IMR-90 (cell line): Measurements from ENCODE around the gene ENPP3. TPM values are rescaled to one million over a fixed set of nuclear protein-coding genes. Genes with fewer than 3 reads are reported as not detected.
A peak's percentile ranks its signal among the peaks of the same experiment; 100 is the strongest.

Experiments used
- ATAC-seq: fragments of 200-7000 bp; cut with Tn5 transposase; 2 replicates; pipeline ENCODE4 v1.9.1; 2020; ENCODE audit warnings: low read depth, mild to moderate bottlenecking, moderate library complexity
- BruUV-seq: library from RNA; stranded (reverse); fragments of 400-500 nt; replicated peaks from 2 replicates; lab custom pipeline; 2021; lab: Mats Ljungman, UMichigan
- CTCF ChIA-PET: fragments of 300-600 bp; formaldehyde crosslinking; extraction: SDS; loops from one replicate; lab custom pipeline; 2021; ENCODE audit warnings: antibody characterized with exemption; lab: Yijun Ruan, JAX
- POLR2A ChIA-PET: fragments of 300-600 bp; sonication (Branson Sonifier 250); formaldehyde crosslinking; loops from one replicate; lab custom pipeline; 2022; ENCODE audit warnings: antibody characterized with exemption; ENCODE audit not compliant: unreplicated experiment; lab: Charles Lee
- DNase-seq: peaks from one replicate; pipeline ENCODE4 v3.0.0; 2013
- H2AFZ ChIP-seq: replicated peaks from 2 replicates; pipeline ENCODE3; 2013; ENCODE audit warnings: low read length, mild to moderate bottlenecking; ENCODE audit not compliant: poor library complexity
- H2AK5ac ChIP-seq: 2 replicates; pipeline ENCODE4 v1.6.1; 2013; ENCODE audit warnings: low read depth, low read length, inconsistent platforms
- H2AK9ac ChIP-seq: replicated peaks from 2 replicates; pipeline ENCODE3; 2013; ENCODE audit warnings: mild to moderate bottlenecking, low read depth, low read length, moderate library complexity; ENCODE audit not compliant: poor library complexity
- H2BK120ac ChIP-seq: 2 replicates; pipeline ENCODE4 v1.6.1; 2013; ENCODE audit warnings: low read depth, low read length, inconsistent platforms
- H2BK15ac ChIP-seq: 3 replicates; pipeline ENCODE4 v1.6.1; 2013; ENCODE audit warnings: low read depth, low read length, inconsistent platforms
- H2BK20ac ChIP-seq: 2 replicates; pipeline ENCODE4 v1.6.1; 2013; ENCODE audit warnings: low read depth, mild to moderate bottlenecking, inconsistent platforms, low read length, moderate library complexity
- H2BK5ac ChIP-seq: 2 replicates; pipeline ENCODE4 v1.6.1; 2013; ENCODE audit warnings: mild to moderate bottlenecking, low read depth, low read length, inconsistent platforms; ENCODE audit not compliant: poor library complexity, severe bottlenecking
- H3K14ac ChIP-seq: replicated peaks from 2 replicates; pipeline ENCODE4 v1.6.1; 2013; ENCODE audit warnings: low read depth, low read length, inconsistent platforms
- H3K18ac ChIP-seq: 2 replicates; pipeline ENCODE4 v1.6.1; 2013; ENCODE audit warnings: low read depth, low read length, control low read depth
- H3K23ac ChIP-seq: 2 replicates; pipeline ENCODE4 v1.6.1; 2013; ENCODE audit warnings: low read depth, low read length, inconsistent platforms
- H3K27ac ChIP-seq: 2 replicates; pipeline ENCODE4 v1.5.1; 2013; ENCODE audit warnings: mild to moderate bottlenecking, control low read depth, low read length; ENCODE audit not compliant: insufficient read depth
- H3K27me3 ChIP-seq: 2 replicates; pipeline ENCODE4 v1.6.1; 2013; ENCODE audit warnings: low read length; ENCODE audit not compliant: control insufficient read depth, insufficient read depth
- H3K36me3 ChIP-seq: 2 replicates; pipeline ENCODE4 v1.6.1; 2013; ENCODE audit warnings: low read length, mixed read lengths; ENCODE audit not compliant: control insufficient read depth, insufficient read depth
- H3K4ac ChIP-seq: 2 replicates; pipeline ENCODE4 v1.6.1; 2013; ENCODE audit warnings: low read depth, low read length, inconsistent platforms
- H3K4me1 ChIP-seq: 2 replicates; pipeline ENCODE4 v1.6.1; 2013; ENCODE audit warnings: low read length, mixed read lengths; ENCODE audit not compliant: control insufficient read depth, insufficient read depth
- H3K4me2 ChIP-seq: 2 replicates; pipeline ENCODE4 v1.6.1; 2013; ENCODE audit warnings: low read depth, mild to moderate bottlenecking, control low read depth, low read length, moderate library complexity
- H3K4me3 ChIP-seq: 2 replicates; pipeline ENCODE4 v1.5.1; 2013; ENCODE audit warnings: low read depth, mild to moderate bottlenecking, control low read depth, low read length, moderate library complexity; ENCODE audit not compliant: insufficient read depth
- H3K56ac ChIP-seq: 2 replicates; pipeline ENCODE4 v1.6.1; 2013; ENCODE audit warnings: low read length, inconsistent platforms; ENCODE audit not compliant: insufficient read depth; ENCODE audit errors: extremely low read depth
- H3K79me1 ChIP-seq, 2 experiments: 2 replicates each; pipeline ENCODE4 v1.6.1; 2013; ENCODE audit warnings: low read length in 2 of 2, inconsistent platforms in 1 of 2, low read depth in 1 of 2
- H3K9ac ChIP-seq: 2 replicates; pipeline ENCODE4 v1.6.1; 2013; ENCODE audit warnings: low read depth, low read length, control low read depth
- H3K9me1 ChIP-seq: 2 replicates; pipeline ENCODE4 v1.6.1; 2013; ENCODE audit warnings: low read length, inconsistent platforms; ENCODE audit not compliant: insufficient read depth
- H3K9me3 ChIP-seq: 2 replicates; pipeline ENCODE4 v1.6.1; 2013; ENCODE audit warnings: low read length; ENCODE audit not compliant: control insufficient read depth, insufficient read depth
- H4K20me1 ChIP-seq: 2 replicates; pipeline ENCODE4 v1.6.1; 2013; ENCODE audit warnings: low read length, inconsistent platforms; ENCODE audit not compliant: insufficient read depth
- H4K5ac ChIP-seq: 2 replicates; pipeline ENCODE4 v1.6.1; 2013; ENCODE audit warnings: mild to moderate bottlenecking, low read depth, low read length, control low read depth
- H4K8ac ChIP-seq, 2 experiments: 2 replicates each; pipeline ENCODE4 v1.6.1; 2013; ENCODE audit warnings: low read depth in 2 of 2, low read length in 2 of 2, control low read depth in 1 of 2, inconsistent platforms in 1 of 2
- H4K91ac ChIP-seq: 2 replicates; pipeline ENCODE4 v1.6.1; 2013; ENCODE audit warnings: low read depth, low read length, inconsistent platforms; ENCODE audit not compliant: insufficient read depth
- BHLHE40 ChIP-seq: fragments of 150-350 bp; IDR thresholded peaks from 2 replicates; pipeline ENCODE4 v1.6.1; 2016; ENCODE audit warnings: mild to moderate bottlenecking, low read depth, low read length
- CEBPB ChIP-seq: IDR thresholded peaks from 2 replicates; pipeline ENCODE4 v1.6.1; 2012; ENCODE audit warnings: low read depth, low read length, improper control_type of control experiment
- CTCF ChIP-seq: conservative IDR thresholded peaks from 2 replicates; pipeline ENCODE4 v1.5.1; 2012; ENCODE audit warnings: mild to moderate bottlenecking, low read depth, low read length, improper control_type of control experiment
- ELK1 ChIP-seq: fragments of 150-350 bp; IDR thresholded peaks from 2 replicates; pipeline ENCODE4 v1.6.1; 2016; ENCODE audit warnings: low read depth, mild to moderate bottlenecking, low read length, moderate library complexity, borderline replicate concordance
- MAZ ChIP-seq: IDR thresholded peaks from 2 replicates; pipeline ENCODE4 v1.6.1; 2012; ENCODE audit warnings: low read depth, mild to moderate bottlenecking, low read length, improper control_type of control experiment, moderate library complexity, borderline replicate concordance
- NFE2L2 ChIP-seq: fragments of 150-350 bp; IDR thresholded peaks from 2 replicates; pipeline ENCODE4 v1.6.1; 2016; ENCODE audit warnings: low read depth, mild to moderate bottlenecking, low read length
- RFX5 ChIP-seq: IDR thresholded peaks from 2 replicates; pipeline ENCODE4 v1.8.0; 2012; ENCODE audit warnings: low read depth, mild to moderate bottlenecking, low read length, moderate library complexity
- WGBS, 2 experiments: methylation state at CpG; one replicate each; pipeline versions ENCODE4 v1.1.5 to v1.1.7; 2013; ENCODE audit warnings: missing lambda C conversion rate in 2 of 2; ENCODE audit not compliant: insufficient read length in 1 of 2; ENCODE audit errors: extremely low coverage in 2 of 2; 5-methylcytosine and 5-hydroxymethylcytosine counted together
- dilution Hi-C: fragments of 300-500 bp; cut with HindIII; formaldehyde crosslinking; loops from one replicate; pipeline ENCODE4 v1.14.3; 2018; ENCODE audit warnings: low sequenced_read_pairs; ENCODE audit not compliant: unreplicated experiment
- in situ Hi-C: fragments of 300-500 bp; cut with MboI; formaldehyde crosslinking; loops from 3 replicates; pipeline ENCODE4 v1.14.3; 2019; ENCODE audit warnings: low sequenced_read_pairs, inconsistent platforms, mixed read lengths
- intact Hi-C: fragments of 100-400 bp; cut with micrococcal nuclease; formaldehyde crosslinking; loops from 2 replicates; pipeline ENCODE4 v1.10.0; 2022
- polyA plus RNA-seq, 3 experiments: library from polyadenylated mRNA; depleted of rRNA; stranded (reverse); fragments of >200 nt; gene quantifications; 2 replicates each; pipeline ENCODE4 v1.2.3, GENCODE V29; 2012; ENCODE audit warnings: low replicate concordance in 1 of 3
- total RNA-seq: library from RNA; depleted of rRNA; stranded (reverse); fragments of >200 nt; gene quantifications from 2 replicates; pipeline ENCODE4 v1.2.3, GENCODE V29; 2012

Gene ENPP3
- total and polyA plus RNA-seq, 2 of the 4 experiments (the other 2 are of a cell fraction) = under 0.01 to 0.05 TPM

- H3K4ac ChIP-seq = 0 out of 2 replicates have a peak overlapping the region, but pooled peaks have one; percentile 21
- no peaks in the 10 kb centered on the region; the same call in 1 of the 2 replicates for H3K27me3 ChIP-seq
- BruUV-seq = no TSS peak
- no peaks in the 10 kb centered on the region for H3K79me1 ChIP-seq
- H2AFZ ChIP-seq = peak overlapping the region; percentile 56
- WGBS, 2 experiments = no CpG with 5 or more reads among the region's 1 CpG
- H3K9ac ChIP-seq = no peak overlapping the region
- H2BK120ac ChIP-seq = no peak overlapping the region
- H2AK5ac ChIP-seq = peak overlapping the region; percentile 33; the same call in 1 of the 2 replicates
- peak overlapping the region; percentile 58 for H2AK9ac ChIP-seq
- peaks cover 3% of the 10 kb centered on the region; the same call in 1 of the 2 replicates for H3K9me1 ChIP-seq
- ChIA-PET POLR2A (no interaction called here), CTCF (no interaction called here)
- no peak overlapping the region for H2BK5ac ChIP-seq
- peak overlapping the region; percentile 56 for H3K23ac ChIP-seq
- H3K14ac ChIP-seq = peak overlapping the region; percentile 72
- no peaks in the 10 kb centered on the region for H3K9me3 ChIP-seq
- ATAC-seq = peak; percentile 37; the same call in 1 of the 2 replicates
- no peak overlapping the region for H3K56ac ChIP-seq
- H3K18ac ChIP-seq = 0 out of 2 replicates have a peak overlapping the region, but pooled peaks have one; percentile 11
- peak overlapping the region in 1 of 2 experiments; percentile 51; a peak in 2 of 4 replicates for H4K8ac ChIP-seq
- no peak overlapping the region for H4K91ac ChIP-seq
- peaks cover 2% of the 10 kb centered on the region; the same call in 1 of the 2 replicates for H3K4me1 ChIP-seq
- intact Hi-C loops (no loop called here), dilution Hi-C loops (no loop called here), in situ Hi-C loops (no loop called here)
- H2BK15ac ChIP-seq = no peak overlapping the region
- no peak overlapping the region for H4K5ac ChIP-seq
- H2BK20ac ChIP-seq = 0 out of 2 replicates have a peak overlapping the region, but pooled peaks have one; percentile 20
- no peak overlapping the region for H3K27ac ChIP-seq
- no peak overlapping the region; the same call in 1 of the 2 replicates for H3K4me2 ChIP-seq
- TF ChIP-seq RFX5 (no peak), BHLHE40 (no peak), MAZ (no peak), NFE2L2 (no peak), CTCF (no peak), CEBPB (no peak), ELK1 (no peak)
- no peak overlapping the region for H3K4me3 ChIP-seq
- DNase-seq = peak; percentile 51
- H4K20me1 ChIP-seq = no peaks in the 10 kb centered on the region
- no peaks in the 10 kb centered on the region for H3K36me3 ChIP-seq
These were observed 141.1 kb downstream of the ENPP3 start for GRCh38 chr6:131778169-131778568.
